Loucy (cell line): ENCODE results near the gene DSG1.

Source experiments
- H2AFZ ChIP-seq: fragments of 200-600 bp; sonication (generic); 2 replicates; pipeline ENCODE4 v1.6.0; 2016; ENCODE audit warnings: antibody characterized with exemption, mild to moderate bottlenecking, low read length, moderate library complexity
- H3F3A ChIP-seq: fragments of 200-600 bp; 2 replicates; pipeline ENCODE4 v1.6.0; 2016; ENCODE audit warnings: antibody characterized with exemption, low read depth, mild to moderate bottlenecking
- H3K27me3 ChIP-seq: fragments of 200-600 bp; sonication (generic); 2 replicates; pipeline ENCODE4 v1.6.1; 2014; ENCODE audit warnings: low read length, mild to moderate bottlenecking; ENCODE audit not compliant: insufficient read depth, poor library complexity, severe bottlenecking
- H3K36me3 ChIP-seq: fragments of 200-600 bp; sonication (generic); 2 replicates; pipeline ENCODE4 v1.6.1; 2016; ENCODE audit warnings: low read length; ENCODE audit not compliant: insufficient read depth
- H3K4me1 ChIP-seq: fragments of 200-600 bp; sonication (generic); 2 replicates; pipeline ENCODE4 v1.5.1; 2014; ENCODE audit warnings: low read length, mild to moderate bottlenecking; ENCODE audit not compliant: insufficient read depth, poor library complexity, severe bottlenecking
- H3K4me2 ChIP-seq: fragments of 200-600 bp; sonication (generic); 2 replicates; pipeline ENCODE4 v1.6.0; 2014; ENCODE audit warnings: antibody characterized with exemption, low read length, low read depth, mild to moderate bottlenecking; ENCODE audit not compliant: poor library complexity, severe bottlenecking
- H3K4me3 ChIP-seq: fragments of 200-600 bp; sonication (generic); 2 replicates; pipeline ENCODE4 v1.5.1; 2014; ENCODE audit warnings: low read length, mild to moderate bottlenecking, mixed read lengths; ENCODE audit not compliant: poor library complexity, severe bottlenecking
- H3K79me2 ChIP-seq: fragments of 200-600 bp; sonication (generic); 2 replicates; pipeline ENCODE4 v1.6.1; 2014; ENCODE audit warnings: low read length; ENCODE audit not compliant: insufficient read depth
- H3K9ac ChIP-seq: fragments of 200-600 bp; sonication (generic); 2 replicates; pipeline ENCODE4 v1.6.0; 2014; ENCODE audit warnings: mild to moderate bottlenecking, low read depth, low read length, moderate library complexity; ENCODE audit not compliant: poor library complexity, severe bottlenecking
- H3K9me2 ChIP-seq: fragments of 200-600 bp; sonication (generic); replicated peaks from 2 replicates; pipeline ENCODE4 v1.6.1; 2016; ENCODE audit warnings: low read depth, low read length, mixed read lengths
- H3K9me3 ChIP-seq: fragments of 200-600 bp; sonication (generic); 2 replicates; pipeline ENCODE4 v1.6.1; 2014; ENCODE audit warnings: mild to moderate bottlenecking, antibody characterized with exemption, low read length, low read depth; ENCODE audit not compliant: insufficient read depth
- H4K20me1 ChIP-seq: fragments of 200-600 bp; sonication (generic); 2 replicates; pipeline ENCODE4 v1.6.0; 2014; ENCODE audit warnings: antibody characterized with exemption, low read length, mild to moderate bottlenecking; ENCODE audit not compliant: insufficient read depth, poor library complexity, severe bottlenecking
- CTCF ChIP-seq: fragments of 200-600 bp; sonication (generic); conservative IDR thresholded peaks from 2 replicates; pipeline ENCODE4 v1.5.1; 2014; ENCODE audit warnings: mild to moderate bottlenecking, antibody characterized with exemption, low read length
- EZH2phosphoT487 ChIP-seq: fragments of 200-600 bp; IDR thresholded peaks from 2 replicates; pipeline ENCODE4 v1.6.1; 2018; ENCODE audit warnings: antibody characterized with exemption, mild to moderate bottlenecking, moderate library complexity, borderline replicate concordance

The DSG1 gene

GRCh38 chr18:31297248-31297647 lies 20.7 kb upstream of the DSG1 start:
- Histone ChIP-seq H3K27me3 (no peaks in the 10 kb centered on the region), H3K36me3 (no peaks in the 10 kb centered on the region), H3K9me2 (no peaks in the 10 kb centered on the region), H3F3A (no peaks in the 10 kb centered on the region), H3K9me3 (no peaks in the 10 kb centered on the region), H4K20me1 (no peaks in the 10 kb centered on the region), H3K4me3 (no peak overlapping the region), H3K4me2 (no peak overlapping the region), H3K9ac (no peak overlapping the region), H3K4me1 (no peaks in the 10 kb centered on the region), H2AFZ (no peak overlapping the region), H3K79me2 (no peaks in the 10 kb centered on the region)
- no peak for TF ChIP-seq EZH2phosphoT487
- no peak for TF ChIP-seq CTCF

- H3K4me1 ChIP-seq: no peaks in the 10 kb centered on the region
Observed at GRCh38 chr18:31301201-31301655, 16.7 kb upstream of the DSG1 start.

GRCh38 chr18:31302991-31303390 lies 15.0 kb upstream of the DSG1 start:
- Histone ChIP-seq H3K4me3 (no peak overlapping the region), H3K4me2 (no peak overlapping the region)

More at GRCh38 chr18:31301201-31301655, 16.7 kb upstream of the DSG1 start:
- H2AFZ ChIP-seq: no peak overlapping the region
- no peak for TF ChIP-seq EZH2phosphoT487
- no peak for TF ChIP-seq CTCF
- no peak overlapping the region for H3K9ac ChIP-seq
- H3K9me2 ChIP-seq: no peaks in the 10 kb centered on the region
- H3K36me3 ChIP-seq: no peaks in the 10 kb centered on the region
- no peaks in the 10 kb centered on the region for H3K27me3 ChIP-seq
- H3K4me3 ChIP-seq: no peak overlapping the region
- H3K9me3 ChIP-seq: no peaks in the 10 kb centered on the region
- no peaks in the 10 kb centered on the region for H3K79me2 ChIP-seq
- no peaks in the 10 kb centered on the region for H3F3A ChIP-seq
- H4K20me1 ChIP-seq: no peaks in the 10 kb centered on the region
- H3K4me2 ChIP-seq: no peak overlapping the region

More at GRCh38 chr18:31302991-31303390, 15.0 kb upstream of the DSG1 start:
- Histone ChIP-seq H3K79me2 (no peaks in the 10 kb centered on the region), H3K9me2 (no peaks in the 10 kb centered on the region), H3K36me3 (no peaks in the 10 kb centered on the region), H3K9me3 (no peaks in the 10 kb centered on the region), H3F3A (no peaks in the 10 kb centered on the region), H4K20me1 (no peaks in the 10 kb centered on the region), H2AFZ (no peak overlapping the region), H3K9ac (no peak overlapping the region), H3K27me3 (no peaks in the 10 kb centered on the region), H3K4me1 (no peaks in the 10 kb centered on the region)
- TF ChIP-seq EZH2phosphoT487 (no peak), CTCF (no peak)
